GM18526 (cell line): ENCODE results near the gene COLEC11.

Source experiments
- POLR2A ChIP-seq: IDR thresholded peaks from 3 replicates; pipeline ENCODE4 v1.6.1; 2011; ENCODE audit not compliant: insufficient read length; ENCODE audit errors: extremely low read depth

Gene COLEC11

DNA sequence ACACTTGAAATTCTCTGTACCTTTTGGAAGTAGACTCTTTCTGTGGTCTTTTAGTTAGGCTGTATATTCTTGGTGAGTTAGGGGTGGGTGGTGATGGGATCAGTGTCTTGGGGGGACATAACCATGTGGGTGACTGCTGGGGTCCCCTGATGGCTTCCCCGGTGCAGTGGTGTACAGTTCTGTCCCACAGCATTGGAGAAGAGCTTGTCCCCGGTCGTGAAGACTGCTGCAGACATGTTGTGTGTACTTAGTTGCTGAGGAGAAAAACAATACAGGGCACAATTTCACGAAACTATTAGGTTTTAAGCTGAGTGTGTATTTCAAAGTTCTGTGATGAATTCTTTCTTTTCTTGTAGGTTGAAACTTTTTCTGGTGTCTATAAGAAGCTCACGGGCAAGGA lies 14.5 kb upstream of the COLEC11 start:
- TF ChIP-seq POLR2A: no peak

DNA sequence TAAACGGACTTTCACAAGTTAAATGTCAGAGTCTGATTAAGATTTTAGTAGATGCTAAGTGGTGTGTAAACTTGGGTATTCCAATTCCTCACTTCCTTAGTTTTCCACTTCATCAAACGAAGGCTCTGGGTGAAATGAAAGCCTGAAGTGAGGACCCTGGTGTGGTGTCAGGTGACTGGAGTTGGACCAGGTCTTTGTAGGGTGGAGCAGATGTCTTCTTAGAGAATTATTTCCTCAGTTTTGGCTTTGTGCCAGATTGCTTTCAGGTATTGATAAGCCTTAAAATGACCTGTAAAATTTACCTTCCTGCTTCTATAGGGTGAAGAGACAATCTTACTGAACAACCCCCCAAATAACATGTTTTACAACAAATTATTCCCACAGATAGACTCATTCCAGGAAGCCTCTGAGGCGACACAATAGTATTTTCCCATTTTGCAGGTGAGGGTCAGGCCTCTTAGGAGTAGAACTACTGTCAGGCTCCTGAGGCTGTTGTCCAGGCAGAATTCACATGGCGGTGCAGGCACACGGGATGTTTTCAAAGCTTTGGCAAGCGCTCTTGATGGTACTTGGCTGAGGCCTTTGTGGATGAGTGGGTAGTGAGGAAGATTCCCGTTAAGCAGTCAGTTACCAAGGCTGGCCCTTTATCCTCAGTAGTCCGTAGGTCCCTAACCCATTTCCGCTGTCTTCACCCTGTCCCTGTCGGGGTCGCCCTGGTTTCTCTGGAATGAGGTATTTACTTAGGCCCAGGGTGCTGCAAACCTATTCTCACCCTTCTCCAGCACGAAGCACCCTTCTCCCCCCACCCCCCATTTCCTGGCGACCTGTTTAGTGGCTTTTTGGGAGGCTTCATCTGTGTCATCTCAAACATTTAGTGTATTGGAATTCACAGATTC lies 13.3 kb upstream of the COLEC11 start:
- TF ChIP-seq POLR2A: no peak

DNA sequence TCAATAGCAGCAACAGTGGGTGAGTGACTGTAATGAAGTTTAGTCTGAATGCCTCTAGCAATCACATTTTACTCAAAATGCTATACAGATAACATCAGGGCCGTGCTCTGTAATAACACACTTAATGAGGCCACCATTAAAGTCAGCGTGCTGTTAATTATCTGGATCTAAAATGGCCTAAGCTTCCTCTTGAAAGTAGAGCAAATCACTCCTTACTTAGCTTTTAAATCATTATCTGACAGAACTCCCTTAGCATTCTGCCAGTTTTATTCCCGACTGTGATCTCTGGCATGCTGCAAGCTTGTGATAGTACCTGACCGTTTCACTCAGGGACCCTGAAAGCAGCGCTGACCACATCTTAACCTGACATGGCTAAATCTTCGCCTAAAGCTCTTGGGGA lies 10.8 kb upstream of the COLEC11 start:
- TF ChIP-seq POLR2A: no peak

DNA sequence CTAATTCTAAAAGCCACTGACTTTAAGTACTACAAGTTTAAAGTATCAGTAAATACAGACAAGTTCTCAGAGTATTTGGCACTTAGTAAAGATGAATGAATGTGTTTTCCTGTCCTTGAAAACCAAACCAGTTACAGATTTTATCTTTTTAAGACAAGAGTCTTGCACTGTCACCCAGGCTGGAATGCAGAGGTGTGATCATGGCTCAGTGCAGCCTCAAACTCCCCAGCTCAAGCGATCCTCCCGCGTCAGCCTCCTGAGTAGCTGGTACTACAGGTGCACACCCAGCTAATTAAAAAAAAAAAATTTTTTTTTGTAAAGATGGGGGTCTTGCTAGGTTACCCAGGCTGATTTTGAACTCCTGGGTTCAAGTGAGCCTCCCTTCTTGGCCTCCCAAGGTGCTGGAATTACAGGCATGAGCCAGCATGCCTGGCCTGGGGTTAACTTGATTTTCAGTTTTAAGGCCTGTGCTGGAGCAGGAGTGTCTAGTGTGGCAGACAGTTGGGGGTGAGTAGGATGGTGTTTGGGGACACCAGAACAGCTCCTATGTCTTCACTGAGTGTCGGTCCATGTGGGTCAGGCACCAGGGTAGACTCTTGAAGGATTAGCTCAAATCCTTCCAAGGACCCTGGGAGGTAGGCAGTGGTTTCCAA lies 10.2 kb upstream of the COLEC11 start:
- TF ChIP-seq POLR2A: no peak

DNA sequence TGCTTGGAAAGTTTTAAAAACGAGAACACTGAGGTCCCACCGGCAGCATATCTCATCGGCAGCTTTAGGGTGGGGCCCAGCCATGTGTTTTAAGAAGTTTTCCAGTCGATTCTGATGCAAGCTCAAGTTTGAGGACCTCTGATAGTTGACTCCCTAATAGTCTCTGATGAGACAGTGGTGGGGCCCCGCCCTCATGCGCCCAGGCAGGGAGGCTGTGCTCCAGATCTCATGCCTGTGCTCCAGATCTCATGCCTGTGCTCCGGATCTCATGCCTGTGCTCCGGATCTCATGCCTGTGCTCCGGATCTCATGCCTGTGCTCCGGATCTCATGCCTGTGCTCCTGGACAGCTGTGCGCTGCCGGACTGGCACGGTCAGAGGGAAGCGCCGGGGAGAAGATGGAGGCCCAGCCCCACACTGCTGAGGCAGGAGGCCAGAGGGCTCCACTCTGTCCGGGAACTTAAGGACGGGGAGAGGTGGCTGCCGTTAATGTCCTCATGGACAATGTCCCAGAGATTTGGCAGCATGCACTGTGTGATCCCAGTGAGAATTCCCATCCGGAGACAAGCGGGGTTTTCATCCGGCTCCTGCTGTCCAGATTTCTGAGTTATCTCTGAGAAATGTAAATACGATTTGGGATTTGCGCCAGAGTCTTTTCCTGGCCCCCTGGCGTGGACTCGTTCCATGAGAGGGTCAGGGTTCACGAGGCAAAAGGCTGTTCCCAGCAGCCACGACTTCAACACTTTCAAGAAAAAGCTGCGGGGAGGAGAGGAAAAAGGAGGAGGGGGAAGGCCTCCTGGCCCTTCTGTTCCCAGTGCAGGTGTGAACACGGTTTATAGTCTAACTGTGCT lies 9.4 kb upstream of the COLEC11 start:
- TF ChIP-seq POLR2A: no peak

DNA sequence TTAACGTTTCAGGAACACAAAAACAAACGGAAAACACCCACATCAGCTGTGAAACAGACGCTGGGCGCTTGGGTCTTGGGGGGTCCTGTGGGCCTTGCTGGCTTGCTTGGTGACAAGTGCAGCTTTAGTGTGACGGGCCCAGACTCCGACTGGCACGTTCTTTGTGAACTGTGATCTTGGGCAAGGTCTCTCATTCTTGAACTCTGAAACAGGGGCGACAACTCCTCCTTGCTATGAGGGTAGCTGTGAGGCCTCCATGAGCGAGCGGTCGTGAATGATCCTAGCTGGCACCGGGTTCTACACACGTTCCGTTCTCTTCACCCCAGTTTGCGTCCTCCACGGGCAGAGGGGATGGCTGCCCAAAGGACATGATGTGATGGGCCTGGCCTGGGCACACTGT lies 8.7 kb upstream of the COLEC11 start:
- TF ChIP-seq POLR2A: no peak

DNA sequence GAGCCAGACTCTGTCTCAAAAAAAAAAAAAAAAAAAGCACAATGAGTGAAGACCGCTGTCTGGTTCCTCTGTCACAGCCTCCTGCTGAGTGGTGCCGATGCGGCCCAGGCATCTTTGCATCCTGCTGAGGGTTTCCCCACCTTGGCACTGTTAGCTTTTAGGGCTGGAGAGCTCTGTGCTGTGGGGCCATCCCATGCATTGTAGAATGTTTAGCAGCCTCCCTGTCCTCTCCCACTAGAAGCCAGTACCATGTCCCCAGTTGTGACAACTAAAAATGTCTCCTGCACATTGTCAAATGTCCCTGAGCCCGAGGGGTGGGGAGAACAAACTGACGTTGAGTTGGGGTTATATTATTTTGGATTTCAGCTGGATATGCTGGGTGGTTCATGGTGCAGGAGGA lies 7.9 kb upstream of the COLEC11 start:
- no peak for TF ChIP-seq POLR2A

DNA sequence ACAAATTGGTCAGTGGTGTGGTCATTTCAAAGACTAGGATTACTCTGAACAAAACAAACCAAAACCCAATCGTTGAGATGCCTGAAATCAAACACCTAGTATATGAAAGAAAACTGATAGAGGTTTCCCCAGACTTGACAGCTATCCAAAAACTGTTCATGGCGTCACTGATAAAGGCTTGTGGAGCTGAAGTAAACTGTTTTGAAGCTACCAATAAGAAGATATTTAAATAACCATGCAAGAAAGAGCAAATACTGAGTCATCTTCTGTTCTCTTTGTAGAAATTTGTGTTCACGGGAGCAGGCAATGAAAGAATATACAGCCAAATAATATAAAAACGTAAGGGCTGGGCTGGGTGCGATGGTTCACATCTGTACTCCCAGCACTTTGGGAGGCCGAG lies 7.5 kb upstream of the COLEC11 start:
- no peak for TF ChIP-seq POLR2A

DNA sequence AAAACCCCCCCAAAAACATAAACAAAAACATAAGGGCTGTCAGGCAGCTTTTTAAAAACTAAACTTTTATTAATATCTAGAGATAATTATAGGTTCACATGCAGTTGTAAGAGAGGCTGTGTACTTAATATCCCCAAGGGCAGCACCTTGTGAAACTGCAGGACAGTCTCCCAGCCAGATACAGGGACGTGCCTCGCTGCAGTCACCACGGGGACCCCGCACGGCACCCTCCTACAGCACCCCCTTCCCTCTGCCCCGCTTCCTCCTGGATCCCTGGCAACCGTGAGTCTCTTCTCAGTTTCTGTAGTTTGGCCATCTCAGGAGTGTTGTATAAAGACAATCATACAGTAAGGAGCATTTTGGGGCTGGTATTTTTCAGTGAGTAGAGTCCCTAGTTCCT lies 6.8 kb upstream of the COLEC11 start:
- no peak for TF ChIP-seq POLR2A

DNA sequence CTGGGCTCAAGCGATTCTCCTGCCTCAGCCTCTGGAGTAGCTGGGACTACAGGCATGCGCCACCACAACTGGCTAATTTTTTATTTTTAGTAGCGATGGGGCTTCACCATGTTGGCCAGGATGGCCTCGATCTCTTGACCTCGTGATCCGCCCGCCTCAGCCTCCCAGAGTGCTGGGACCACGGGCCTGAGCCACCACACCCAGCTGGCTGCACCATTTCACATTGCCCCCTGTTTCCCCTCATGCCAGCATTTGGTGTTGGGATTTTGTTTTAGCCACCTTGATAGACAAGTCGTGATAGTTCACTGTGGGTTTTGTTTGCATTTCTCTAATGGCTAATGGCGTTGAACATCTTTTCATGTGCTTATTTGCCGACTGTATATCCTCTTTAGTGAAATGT lies 5.8 kb upstream of the COLEC11 start:
- TF ChIP-seq POLR2A: no peak

DNA sequence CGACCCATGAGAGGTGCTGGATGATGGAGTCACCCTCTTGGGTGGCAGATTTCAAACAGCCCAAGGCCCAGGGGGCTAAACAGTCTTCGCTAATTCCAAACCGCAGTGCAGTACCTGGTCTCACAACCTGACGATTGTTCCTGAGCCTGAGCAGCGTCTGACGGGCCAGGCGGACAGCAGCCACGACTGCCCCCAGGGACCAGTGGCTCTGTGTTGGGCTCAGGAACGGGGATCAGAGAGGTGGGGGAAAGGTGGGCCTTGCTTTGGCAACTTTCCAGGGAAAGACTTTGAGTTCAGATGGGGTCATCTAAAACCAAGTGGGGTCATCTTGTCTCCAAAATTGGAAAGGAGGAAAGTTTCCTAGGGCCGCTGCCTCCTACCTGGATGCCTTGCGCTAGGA lies 492 bp downstream of the COLEC11 start:
- no peak for TF ChIP-seq POLR2A

DNA sequence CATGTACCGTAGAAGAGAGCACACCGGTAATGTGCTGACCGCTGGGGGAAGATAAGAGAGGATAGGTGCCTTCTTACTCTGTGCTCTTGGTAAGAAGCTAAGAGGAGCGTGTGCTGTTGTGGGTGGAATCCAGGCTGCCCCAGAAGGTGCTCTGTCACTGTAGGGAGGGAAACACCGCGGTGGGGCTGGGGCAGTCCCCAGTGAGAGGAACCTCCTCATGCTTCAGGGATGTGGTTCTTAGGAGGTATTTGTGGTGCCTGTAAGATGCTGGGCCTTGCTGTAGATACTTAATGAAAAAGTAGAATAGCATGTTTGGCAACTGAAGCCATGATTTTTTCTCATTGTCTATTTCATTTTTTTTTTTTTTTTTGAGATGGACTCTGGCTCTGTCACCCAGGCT lies 1.1 kb downstream of the COLEC11 start:
- TF ChIP-seq POLR2A: no peak

DNA sequence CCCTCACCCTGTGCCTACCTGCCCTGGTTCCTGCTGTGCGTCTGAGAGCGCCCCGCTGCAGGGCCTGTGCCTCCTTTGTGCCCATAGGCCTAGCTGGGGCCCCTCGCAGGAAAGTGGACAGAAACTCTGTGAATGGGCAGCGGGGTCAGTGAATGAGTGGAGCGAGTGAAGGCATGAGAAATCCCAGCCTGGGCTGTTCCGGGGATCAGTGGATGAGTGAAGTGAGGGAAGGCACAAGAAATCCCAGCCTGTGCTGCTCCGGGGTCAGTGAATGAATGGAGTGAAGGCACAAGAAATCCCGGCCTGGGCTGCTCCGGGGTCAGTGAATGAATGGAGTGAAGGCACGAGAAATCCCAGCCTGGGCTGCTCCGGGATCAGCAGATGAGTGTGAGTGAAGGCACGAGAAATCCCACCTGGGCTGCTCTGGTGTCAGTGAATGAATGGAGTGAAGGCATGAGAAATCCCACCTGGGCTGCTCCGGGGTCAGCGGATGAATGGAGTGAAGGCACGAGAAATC lies 2.0 kb downstream of the COLEC11 start:
- no peak for TF ChIP-seq POLR2A

DNA sequence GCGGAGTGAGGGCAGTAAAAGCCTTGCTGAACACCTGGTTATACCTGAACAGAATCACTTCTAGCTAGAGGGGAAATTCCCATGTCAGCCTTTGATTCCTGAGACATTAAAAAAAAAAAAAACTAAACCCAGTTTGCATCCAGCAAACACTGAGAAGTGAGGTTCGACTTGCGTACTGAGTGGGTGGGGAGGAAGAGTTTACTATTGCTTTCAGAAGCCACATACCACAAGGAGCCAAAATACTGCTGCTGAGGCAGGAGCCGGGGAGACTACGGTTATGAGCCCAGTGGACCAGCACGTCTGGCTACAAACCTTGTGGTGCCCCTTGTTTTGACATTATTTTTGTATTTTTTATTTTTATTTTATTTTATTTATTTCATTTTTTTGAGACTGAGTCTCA lies 2.7 kb downstream of the COLEC11 start:
- TF ChIP-seq POLR2A: no peak

DNA sequence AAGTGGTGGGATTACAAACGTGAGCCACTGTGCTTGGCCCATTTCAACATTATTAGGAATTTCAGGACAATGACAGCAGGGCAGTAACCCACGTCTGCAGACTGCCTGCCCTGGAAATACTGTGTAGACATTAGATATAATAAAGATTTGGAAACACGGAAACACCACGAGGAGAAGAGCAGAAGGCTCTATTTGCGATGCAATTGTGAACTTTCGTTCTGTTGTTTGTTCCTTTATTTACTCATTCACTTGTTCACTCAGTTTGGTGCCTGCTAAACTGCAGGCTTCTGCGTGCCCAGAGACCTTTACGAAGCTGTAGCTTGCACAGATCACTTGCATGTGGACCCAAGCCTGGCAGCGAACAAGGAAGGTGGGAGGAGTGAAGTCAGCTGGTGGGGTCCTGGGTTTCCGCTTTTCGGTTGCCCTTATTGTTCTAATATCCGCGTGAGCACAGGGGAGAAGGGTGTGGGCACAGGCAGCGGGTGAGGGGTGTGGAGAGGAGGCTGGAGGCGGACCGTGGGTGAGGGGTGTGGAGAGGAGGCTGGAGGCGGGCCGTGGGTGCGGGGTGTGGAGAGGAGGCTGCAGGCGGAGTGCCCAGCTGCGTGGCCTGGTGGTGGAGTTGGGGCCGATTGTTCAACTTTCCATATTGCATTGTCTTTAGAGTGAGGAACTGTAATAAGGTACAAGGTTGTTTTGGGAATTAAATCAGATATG lies 3.4 kb downstream of the COLEC11 start:
- TF ChIP-seq POLR2A: no peak
